ENCODE measurements around the gene TOP1. TPM values are rescaled to one million over a fixed set of nuclear protein-coding genes. Genes with fewer than 3 reads are reported as not detected.

The TOP1 gene
- total and polyA plus RNA-seq, 12 donors, result 19.6 to 96.6 (median 27.3) TPM

DNA sequence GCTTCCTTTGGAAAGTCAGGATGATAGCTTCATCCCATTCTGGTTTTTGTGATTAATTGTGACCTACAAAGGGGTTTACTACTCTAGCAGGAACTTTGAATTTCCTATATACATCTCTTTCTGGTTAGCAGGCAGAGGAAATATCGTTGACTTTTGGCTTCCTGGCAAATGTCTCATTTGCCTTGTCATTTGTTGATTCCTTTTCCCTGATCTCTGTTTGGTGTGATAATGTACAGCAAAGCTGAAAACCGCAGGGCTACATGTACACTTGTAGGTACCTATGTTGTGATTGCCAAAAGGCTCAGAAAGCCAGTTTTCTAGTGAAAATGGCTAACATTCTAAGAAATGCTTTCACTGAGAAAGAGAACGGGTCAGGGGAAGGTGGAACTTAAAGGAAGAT, 44.3 kb downstream of the TOP1 start:
- peaks cover 18 to 43% of the 10 kb centered on the region in 2 donors for H3K4me1 ChIP-seq (replicated peaks in 1 of 2)

DNA sequence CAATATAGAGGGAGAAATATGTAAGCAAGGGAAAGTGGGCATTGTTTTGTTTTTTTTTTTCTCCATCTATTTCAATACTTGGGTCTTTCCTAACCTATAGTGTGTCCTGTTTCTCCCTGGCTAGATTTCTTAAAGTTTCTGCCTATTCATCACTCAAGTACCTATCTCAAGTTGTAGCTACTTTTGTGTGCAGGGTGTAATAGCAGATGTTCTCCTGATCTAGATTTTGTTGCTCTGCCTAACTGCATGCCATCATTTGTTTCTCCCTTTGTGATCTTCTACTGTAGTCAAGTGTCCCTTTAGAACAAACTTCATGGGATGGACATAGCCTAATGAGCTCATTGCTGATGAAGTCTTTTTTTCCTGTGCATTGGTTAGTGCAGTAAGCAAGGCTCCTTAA, 45.8 kb downstream of the TOP1 start:
- no peaks in the 10 kb centered on the region for H3K27me3 ChIP-seq
- intact Hi-C loops (cut with DNase I), result no loop called here
- peaks cover 18 to 55% of the 10 kb centered on the region in 2 donors for H3K4me1 ChIP-seq (replicated peaks in 1 of 2)
- no peaks in the 10 kb centered on the region for H3K9me3 ChIP-seq (replicated peaks in 1 of 3)
- TF ChIP-seq, protein P1, sequence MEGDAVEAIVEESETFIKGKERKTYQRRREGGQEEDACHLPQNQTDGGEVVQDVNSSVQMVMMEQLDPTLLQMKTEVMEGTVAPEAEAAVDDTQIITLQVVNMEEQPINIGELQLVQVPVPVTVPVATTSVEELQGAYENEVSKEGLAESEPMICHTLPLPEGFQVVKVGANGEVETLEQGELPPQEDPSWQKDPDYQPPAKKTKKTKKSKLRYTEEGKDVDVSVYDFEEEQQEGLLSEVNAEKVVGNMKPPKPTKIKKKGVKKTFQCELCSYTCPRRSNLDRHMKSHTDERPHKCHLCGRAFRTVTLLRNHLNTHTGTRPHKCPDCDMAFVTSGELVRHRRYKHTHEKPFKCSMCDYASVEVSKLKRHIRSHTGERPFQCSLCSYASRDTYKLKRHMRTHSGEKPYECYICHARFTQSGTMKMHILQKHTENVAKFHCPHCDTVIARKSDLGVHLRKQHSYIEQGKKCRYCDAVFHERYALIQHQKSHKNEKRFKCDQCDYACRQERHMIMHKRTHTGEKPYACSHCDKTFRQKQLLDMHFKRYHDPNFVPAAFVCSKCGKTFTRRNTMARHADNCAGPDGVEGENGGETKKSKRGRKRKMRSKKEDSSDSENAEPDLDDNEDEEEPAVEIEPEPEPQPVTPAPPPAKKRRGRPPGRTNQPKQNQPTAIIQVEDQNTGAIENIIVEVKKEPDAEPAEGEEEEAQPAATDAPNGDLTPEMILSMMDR (IDR thresholded peaks at IDR 0.05), result no peak
- TF ChIP-seq POLR2A (IDR thresholded peaks at IDR 0.05), result no peak
- no peak overlapping the region for H3K27ac ChIP-seq
- no peak for DNase-seq
- H3K4me3 ChIP-seq, result no peak overlapping the region
- H3K36me3 ChIP-seq (replicated peaks in 1 of 2), result no peaks in the 10 kb centered on the region

More for the DNA sequence above, 44.3 kb downstream of the TOP1 start:
- intact Hi-C loops (cut with DNase I), result no loop called here
- WGBS, 4 donors, result 52 to 73% (median 60%) methylated on average over 3 of the region's 3 CpGs
- TF ChIP-seq POLR2A (IDR thresholded peaks at IDR 0.05), result no peak
- TF ChIP-seq, protein P1 (IDR thresholded peaks at IDR 0.05), result no peak
- Histone ChIP-seq H3K36me3 (replicated peaks in 1 of 2) (no peaks in the 10 kb centered on the region), H3K27ac (peak overlapping the region in 3 of 5 donors; percentile 50 to 65 (median 57)), H3K9me3 (replicated peaks in 1 of 3) (no peaks in the 10 kb centered on the region), H3K4me3 (no peak overlapping the region), H3K27me3 (no peaks in the 10 kb centered on the region)
- DNase-seq, result no peak

DNA sequence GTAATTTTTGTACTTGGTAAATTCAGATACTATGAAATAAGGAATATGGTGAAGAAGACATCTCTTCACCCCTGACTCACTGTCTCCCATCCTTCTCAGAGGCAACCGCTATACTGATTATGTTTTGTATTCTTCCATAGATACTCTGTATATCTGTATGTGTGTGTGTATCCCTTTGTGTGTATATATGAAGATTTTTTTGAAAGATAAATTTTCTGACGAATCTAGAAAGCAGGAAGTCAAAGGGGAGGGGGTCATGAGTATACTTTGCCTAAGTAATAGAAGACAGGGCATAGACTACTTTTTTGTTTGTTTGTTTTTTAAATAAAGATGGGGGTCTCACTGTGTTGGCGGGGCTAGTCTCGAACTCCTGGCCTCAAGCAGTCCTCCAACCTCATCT, 48.2 kb downstream of the TOP1 start:
- Histone ChIP-seq H3K27ac (no peak overlapping the region), H3K4me3 (no peak overlapping the region), H3K4me1 (replicated peaks in 1 of 2) (peaks cover 18 to 57% of the 10 kb centered on the region in 2 donors), H3K27me3 (no peaks in the 10 kb centered on the region), H3K9me3 (replicated peaks in 1 of 3) (no peaks in the 10 kb centered on the region), H3K36me3 (replicated peaks in 1 of 2) (peaks cover 0 to 9% of the 10 kb centered on the region in 2 donors)
- intact Hi-C loops (cut with DNase I), result no loop called here
- WGBS, 4 donors, result 84 to 87% (median 86%) methylated on average over 4 of the region's 4 CpGs
- DNase-seq, result no peak
- TF ChIP-seq POLR2A (IDR thresholded peaks at IDR 0.05), result no peak
- TF ChIP-seq, protein P1 (IDR thresholded peaks at IDR 0.05), result no peak

DNA sequence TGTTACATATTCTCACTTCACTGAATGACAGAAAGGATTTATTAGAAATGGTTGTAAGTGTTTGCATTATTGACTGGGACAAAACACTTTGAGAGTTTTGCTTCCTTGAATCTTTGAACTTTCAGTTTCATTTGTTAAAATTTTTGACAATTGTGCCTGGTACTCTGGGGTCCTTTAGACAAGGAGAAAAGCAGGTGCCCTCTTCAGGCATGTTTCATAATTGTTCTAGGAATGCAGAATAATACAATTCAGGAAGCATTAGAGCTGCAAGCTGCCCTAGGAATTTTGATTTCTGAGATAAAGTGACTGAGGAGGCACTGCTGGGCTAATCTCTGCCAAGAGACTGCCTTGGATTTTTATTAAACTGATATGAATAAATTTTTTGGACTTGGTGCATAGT, 49.7 kb downstream of the TOP1 start:
- H3K27ac ChIP-seq, result peak overlapping the region in 4 of 5 donors; percentile 32 to 66 (median 46)
- peaks cover 0 to 15% of the 10 kb centered on the region in 2 donors for H3K36me3 ChIP-seq (replicated peaks in 1 of 2)
- H3K27me3 ChIP-seq, result no peaks in the 10 kb centered on the region
- H3K9me3 ChIP-seq (replicated peaks in 1 of 3), result no peaks in the 10 kb centered on the region
- no peak overlapping the region for H3K4me3 ChIP-seq
- peaks cover 7 to 42% of the 10 kb centered on the region in 2 donors for H3K4me1 ChIP-seq (replicated peaks in 1 of 2)
- intact Hi-C loops (cut with DNase I), result no loop called here
- DNase-seq, result peak in 5 of 7 donors; percentile 24 to 64 (median 47)
- TF ChIP-seq, protein P1 (IDR thresholded peaks at IDR 0.05), result peak; percentile 22 to 71 (median 68)
- no peak for TF ChIP-seq POLR2A (IDR thresholded peaks at IDR 0.05)
